ENCODE measurements around the gene PIK3CB.

- no peak for TF ChIP-seq EZH2 (IDR thresholded peaks at IDR 0.05; ENCODE audit: borderline replicate concordance, low read length)
- no peak for TF ChIP-seq CTCF (IDR thresholded peaks at IDR 0.05; ENCODE audit: low read length)
These were observed 156.6 kb downstream of the PIK3CB start for GRCh38 chr3:138678086-138678485.

All from OCI-LY1 (cell line).